ENCODE results near the gene RBBP8NL. TPM values are rescaled to one million over a fixed set of nuclear protein-coding genes. Genes with fewer than 3 reads are reported as not detected.

RBBP8NL gene
- total and polyA plus RNA-seq, 2 donors (not counting 3 experiments of a cell fraction or from before 2014, with no cell fraction given): not detected

GRCh38 chr20:62412194-62413024 is 14.9 kb downstream of the RBBP8NL start:
- ChIA-PET CTCF (no interaction called here), POLR2A (no interaction called here)
- TF ChIP-seq, protein P1, sequence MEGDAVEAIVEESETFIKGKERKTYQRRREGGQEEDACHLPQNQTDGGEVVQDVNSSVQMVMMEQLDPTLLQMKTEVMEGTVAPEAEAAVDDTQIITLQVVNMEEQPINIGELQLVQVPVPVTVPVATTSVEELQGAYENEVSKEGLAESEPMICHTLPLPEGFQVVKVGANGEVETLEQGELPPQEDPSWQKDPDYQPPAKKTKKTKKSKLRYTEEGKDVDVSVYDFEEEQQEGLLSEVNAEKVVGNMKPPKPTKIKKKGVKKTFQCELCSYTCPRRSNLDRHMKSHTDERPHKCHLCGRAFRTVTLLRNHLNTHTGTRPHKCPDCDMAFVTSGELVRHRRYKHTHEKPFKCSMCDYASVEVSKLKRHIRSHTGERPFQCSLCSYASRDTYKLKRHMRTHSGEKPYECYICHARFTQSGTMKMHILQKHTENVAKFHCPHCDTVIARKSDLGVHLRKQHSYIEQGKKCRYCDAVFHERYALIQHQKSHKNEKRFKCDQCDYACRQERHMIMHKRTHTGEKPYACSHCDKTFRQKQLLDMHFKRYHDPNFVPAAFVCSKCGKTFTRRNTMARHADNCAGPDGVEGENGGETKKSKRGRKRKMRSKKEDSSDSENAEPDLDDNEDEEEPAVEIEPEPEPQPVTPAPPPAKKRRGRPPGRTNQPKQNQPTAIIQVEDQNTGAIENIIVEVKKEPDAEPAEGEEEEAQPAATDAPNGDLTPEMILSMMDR (IDR thresholded peaks at IDR 0.05; ENCODE audit: extremely low read depth in 1 of 2, insufficient read depth in 1 of 2, low read depth in 1 of 2, low read length in 2 of 2): no peak
- TF ChIP-seq, protein P2, sequence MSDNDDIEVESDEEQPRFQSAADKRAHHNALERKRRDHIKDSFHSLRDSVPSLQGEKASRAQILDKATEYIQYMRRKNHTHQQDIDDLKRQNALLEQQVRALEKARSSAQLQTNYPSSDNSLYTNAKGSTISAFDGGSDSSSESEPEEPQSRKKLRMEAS (IDR thresholded peaks at IDR 0.05; ENCODE audit: insufficient read depth, insufficient read length): no peak
- TF ChIP-seq EZH2 (IDR thresholded peaks at IDR 0.05; ENCODE audit: borderline replicate concordance, low read depth, low read length, severe bottlenecking): no peak
- TF ChIP-seq MYC (IDR thresholded peaks at IDR 0.05; ENCODE audit: low read depth, low read length): no peak
- no peak for TF ChIP-seq GATA2 (IDR thresholded peaks at IDR 0.05; ENCODE audit: insufficient read depth, insufficient read length, low read depth, low read length)
- dilution Hi-C loops (cut with MboI; ENCODE audit: extremely low pct_ligation_motif_present, low sequenced_read_pairs): no loop called here
- no peak overlapping the region for H3K4me2 ChIP-seq (ENCODE audit: insufficient read depth, low read length)
- BruUV-seq (replicated peaks): no TSS peak
- H3K27me3 ChIP-seq (ENCODE audit: control insufficient read depth in 2 of 2, insufficient read depth in 2 of 2, low read length in 2 of 2): no peaks in the 10 kb centered on the region
- intact Hi-C loops (cut with micrococcal nuclease): no loop called here
- no peak for FAIRE-seq
- H3K79me2 ChIP-seq (ENCODE audit: control insufficient read depth, insufficient read depth, low read length): no peaks in the 10 kb centered on the region
- no peak overlapping the region for H3K4me3 ChIP-seq (replicated peaks in 1 of 3; ENCODE audit: insufficient read depth in 1 of 3, low read depth in 1 of 3, low read length in 3 of 3)
- H3K9me3 ChIP-seq (replicated peaks; ENCODE audit: control insufficient read depth, insufficient read depth, low read length): no peaks in the 10 kb centered on the region
- H3K27ac ChIP-seq (ENCODE audit: insufficient read depth, low read depth, low read length): no peak overlapping the region
- H3K36me3 ChIP-seq (ENCODE audit: control insufficient read depth in 2 of 2, extremely low read depth in 1 of 2, insufficient read depth in 2 of 2, low read length in 2 of 2): no peaks in the 10 kb centered on the region
- no peak for DNase-seq (ENCODE audit: low read depth, low spot score)
- H3K9me1 ChIP-seq (replicated peaks; ENCODE audit: control insufficient read depth, extremely low read depth, insufficient read depth, low read length): no peaks in the 10 kb centered on the region
- peaks cover 2% of the 10 kb centered on the region for H3K4me1 ChIP-seq (ENCODE audit: control insufficient read depth, extremely low read depth, insufficient read depth, low read length)
- H4K20me1 ChIP-seq (replicated peaks; ENCODE audit: control insufficient read depth, extremely low read depth, insufficient read depth, low read length): no peaks in the 10 kb centered on the region
- no peak overlapping the region for H2AFZ ChIP-seq (ENCODE audit: low read depth, low read length)
- no peak overlapping the region for H3K9ac ChIP-seq (replicated peaks; ENCODE audit: extremely low read depth, insufficient read depth, low read length)
